Activated CD4-positive, alpha-beta T cell treated with anti-CD3 and anti-CD28 coated beads for 24 hours (primary cell): Measurements from ENCODE around the gene LAYN.

Experiments
- DNase-seq, 2 donors: peaks; one replicate each; pipeline ENCODE4 v3.0.0-alpha.2; 2020; ENCODE audit warnings: low read depth in 2 of 2

LAYN gene, protein sequence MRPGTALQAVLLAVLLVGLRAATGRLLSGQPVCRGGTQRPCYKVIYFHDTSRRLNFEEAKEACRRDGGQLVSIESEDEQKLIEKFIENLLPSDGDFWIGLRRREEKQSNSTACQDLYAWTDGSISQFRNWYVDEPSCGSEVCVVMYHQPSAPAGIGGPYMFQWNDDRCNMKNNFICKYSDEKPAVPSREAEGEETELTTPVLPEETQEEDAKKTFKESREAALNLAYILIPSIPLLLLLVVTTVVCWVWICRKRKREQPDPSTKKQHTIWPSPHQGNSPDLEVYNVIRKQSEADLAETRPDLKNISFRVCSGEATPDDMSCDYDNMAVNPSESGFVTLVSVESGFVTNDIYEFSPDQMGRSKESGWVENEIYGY

DNA sequence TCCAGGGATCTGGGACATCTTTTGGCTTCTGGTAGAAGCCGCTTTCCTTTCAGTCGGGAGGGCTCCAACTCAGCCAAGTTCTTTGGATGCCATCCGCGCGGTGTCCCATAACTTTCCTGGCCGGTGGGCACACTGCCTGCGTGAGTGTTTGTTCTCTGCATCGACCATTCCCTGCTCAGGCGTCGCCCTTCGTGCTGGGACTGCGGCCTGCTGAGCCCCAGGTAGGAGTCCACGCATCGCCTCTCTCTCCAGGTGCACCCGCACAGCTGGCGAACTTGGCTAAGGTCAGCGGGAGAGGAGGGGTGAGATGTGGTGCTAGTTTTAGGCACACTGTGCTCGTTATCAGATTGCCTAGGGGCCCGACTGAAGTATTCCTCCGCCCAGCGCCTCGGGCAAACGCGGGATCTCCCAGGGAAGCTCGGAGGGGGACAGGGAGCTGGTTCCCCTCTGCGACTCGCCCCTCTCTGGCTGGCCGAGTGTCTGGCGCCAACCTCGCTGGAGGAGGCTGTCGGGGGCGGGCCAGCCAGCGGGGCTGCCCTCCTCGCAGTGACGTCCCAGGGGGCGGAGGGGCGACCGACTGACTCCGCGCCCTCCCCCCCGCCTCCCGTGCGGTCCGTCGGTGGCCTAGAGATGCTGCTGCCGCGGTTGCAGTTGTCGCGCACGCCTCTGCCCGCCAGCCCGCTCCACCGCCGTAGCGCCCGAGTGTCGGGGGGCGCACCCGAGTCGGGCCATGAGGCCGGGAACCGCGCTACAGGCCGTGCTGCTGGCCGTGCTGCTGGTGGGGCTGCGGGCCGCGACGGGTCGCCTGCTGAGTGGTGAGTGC, at the start of gene LAYN:
LAYN (plus strand) TSS at position 607 of the 823 bp plus-strand sequence; CDS start at position 731, 124 bp downstream.
- no peak for DNase-seq

DNA sequence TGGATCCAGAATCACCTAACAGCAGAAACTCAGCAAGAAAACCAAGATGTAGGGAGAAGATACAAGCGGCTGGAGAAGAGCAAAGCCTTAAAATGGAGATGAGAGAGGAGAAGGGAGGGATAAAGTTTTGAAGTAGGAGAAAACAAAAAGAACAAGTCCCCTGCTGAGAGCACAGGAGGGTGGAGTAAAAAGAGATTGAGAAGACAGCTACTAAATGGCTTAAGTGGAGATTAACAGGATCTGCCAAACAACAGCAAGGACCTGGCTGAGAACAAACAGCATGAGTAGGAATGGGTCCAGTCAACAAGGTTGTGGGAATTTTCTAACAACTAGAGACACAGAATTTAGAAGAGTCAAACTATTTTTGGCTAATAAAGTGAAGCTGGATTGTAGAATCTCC, 46.5 kb upstream of the LAYN start:
- DNase-seq, result no peak

DNA sequence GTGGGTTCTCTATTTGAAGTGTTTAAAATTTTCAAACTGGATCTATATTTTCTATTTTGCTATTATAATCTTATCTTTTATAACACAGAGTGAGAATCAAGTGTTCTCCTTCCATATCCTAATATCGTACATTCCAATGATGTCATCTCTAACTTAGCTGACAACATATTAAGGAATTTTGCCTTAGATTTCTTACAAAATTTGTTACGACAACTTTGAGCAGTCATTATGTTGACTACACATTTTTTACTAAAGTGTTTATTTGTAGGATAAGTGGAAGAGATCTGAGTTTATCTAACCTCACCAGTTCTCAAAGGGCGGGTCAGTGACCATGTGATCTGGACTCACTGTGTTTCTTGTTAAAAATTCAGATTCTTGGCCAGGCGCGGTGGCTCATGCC, 41.0 kb upstream of the LAYN start:
- DNase-seq, result no peak

DNA sequence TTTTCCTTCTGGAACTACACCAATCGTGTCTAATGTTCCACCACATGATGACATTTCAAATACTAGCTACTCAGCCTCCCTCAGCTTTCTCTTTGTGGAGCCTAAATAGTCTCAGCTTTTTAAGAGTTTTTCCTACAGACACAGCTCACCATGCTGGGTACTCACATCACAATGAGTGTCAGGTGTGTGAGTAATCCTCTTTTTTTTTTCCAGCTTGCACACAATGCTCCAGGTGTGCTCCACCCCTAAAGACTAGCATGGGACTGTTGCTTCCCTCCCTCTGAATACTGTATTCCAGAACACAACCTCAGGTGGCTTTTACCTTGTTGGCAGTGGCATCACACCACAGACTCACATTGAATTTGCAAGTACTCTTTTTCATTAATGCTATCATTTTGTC, 40.0 kb upstream of the LAYN start:
- no peak for DNase-seq

DNA sequence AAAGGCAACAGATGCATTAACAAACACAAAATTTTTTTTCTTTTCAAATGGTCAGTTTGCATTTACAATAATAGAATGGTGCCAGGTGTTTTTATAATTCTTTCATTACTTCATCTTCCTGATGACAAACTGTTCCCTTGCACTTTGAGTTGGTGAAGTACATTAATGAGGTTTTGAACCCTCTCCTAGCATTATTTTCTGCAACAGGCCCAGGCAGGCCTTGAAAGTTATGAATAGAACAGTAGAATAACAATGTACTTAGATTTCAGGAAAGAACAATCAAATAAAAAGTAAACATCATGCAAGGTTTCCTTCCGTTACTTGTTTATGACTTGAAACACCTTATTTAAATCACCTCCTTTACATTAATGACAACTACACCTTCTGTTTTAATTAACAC, 37.9 kb upstream of the LAYN start:
- no peak for DNase-seq

DNA sequence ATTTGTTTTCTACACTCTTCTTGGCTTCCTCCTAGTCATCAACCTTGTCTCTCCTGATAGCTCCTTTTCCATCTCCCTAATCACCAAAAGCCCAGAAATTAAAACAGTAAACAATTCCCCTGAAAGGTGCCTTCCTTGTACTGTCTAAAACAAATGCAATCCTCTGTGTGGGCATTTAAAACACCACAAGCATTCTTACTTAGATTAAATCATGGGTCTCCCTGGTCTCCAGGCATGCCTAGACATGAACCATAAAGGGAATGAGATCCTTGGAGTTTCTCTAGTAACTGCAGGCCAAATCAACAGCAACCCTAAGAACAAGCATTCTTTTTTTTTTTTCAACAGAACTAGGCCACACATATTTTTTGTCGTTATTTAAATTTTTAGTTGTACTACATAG, 30.2 kb upstream of the LAYN start:
- no peak for DNase-seq

DNA sequence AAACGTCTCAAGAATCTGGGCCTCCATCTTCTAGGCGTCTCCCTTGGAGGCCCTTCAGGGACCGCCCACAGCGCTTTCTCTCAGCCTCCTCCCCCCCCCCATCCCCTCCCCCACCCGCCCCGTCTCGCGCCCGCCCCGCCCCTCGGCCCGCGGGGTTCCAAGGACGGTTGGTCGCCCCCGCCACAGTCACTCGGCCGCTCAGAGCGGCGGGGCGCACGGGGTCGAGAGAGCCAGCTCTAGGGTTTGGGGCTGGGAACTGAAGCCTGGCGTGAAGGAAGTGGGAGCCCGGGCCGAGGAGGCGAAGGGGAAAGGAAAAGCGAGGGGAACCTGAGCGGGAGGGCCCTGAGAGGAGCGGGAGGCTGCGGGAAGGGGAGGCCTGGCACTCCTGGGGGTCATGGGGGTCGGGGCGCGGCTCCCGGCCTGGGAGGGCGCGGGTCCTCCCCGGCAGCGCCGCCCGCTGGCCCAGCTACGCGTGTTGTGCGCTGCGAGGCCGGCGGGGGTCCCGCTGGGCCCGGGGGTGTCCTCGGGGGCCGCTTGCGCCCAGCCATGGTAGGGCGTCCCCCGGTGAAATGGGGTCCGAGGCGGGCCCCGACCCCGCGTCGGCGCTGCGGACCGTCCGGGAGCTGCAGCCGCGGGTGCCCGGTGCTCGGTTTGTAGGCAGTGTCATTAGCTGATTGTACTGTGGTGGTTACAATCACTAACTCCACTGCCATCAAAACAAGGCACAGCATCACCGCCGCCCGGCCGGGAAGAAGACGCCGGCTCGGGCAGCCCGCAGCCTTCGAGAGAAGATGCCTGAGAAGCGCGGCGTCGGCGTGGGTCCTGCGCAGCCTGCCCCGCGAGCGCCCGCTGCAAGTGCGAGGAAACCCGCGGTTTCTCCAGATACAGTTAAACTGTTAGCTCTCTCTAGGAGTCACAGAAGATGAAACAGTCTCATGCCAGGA, 28.0 kb upstream of the LAYN start, which contains the start of gene BTG4:
BTG4 (minus strand) TSS at position 91 of the 944 bp plus-strand sequence. CDS start 13,610 bp downstream, outside the sequence.
- no peak for DNase-seq

DNA sequence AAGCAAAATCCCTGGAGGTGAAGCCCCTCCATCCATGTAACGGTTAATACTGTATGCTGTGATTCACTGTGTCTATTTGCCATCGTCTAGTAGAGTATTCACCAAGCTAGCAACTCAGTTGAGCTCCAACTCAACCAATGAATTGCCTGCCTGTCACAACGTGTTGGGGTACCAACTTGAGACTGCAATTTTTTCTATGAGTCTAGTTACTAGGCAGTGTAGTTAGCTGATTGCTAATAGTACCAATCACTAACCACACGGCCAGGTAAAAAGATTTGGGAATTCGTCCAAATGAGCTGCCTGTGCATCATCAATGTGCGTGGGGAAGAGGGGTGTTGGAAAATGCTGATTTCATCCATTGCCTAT, 27.3 kb upstream of the LAYN start:
- no peak for DNase-seq

DNA sequence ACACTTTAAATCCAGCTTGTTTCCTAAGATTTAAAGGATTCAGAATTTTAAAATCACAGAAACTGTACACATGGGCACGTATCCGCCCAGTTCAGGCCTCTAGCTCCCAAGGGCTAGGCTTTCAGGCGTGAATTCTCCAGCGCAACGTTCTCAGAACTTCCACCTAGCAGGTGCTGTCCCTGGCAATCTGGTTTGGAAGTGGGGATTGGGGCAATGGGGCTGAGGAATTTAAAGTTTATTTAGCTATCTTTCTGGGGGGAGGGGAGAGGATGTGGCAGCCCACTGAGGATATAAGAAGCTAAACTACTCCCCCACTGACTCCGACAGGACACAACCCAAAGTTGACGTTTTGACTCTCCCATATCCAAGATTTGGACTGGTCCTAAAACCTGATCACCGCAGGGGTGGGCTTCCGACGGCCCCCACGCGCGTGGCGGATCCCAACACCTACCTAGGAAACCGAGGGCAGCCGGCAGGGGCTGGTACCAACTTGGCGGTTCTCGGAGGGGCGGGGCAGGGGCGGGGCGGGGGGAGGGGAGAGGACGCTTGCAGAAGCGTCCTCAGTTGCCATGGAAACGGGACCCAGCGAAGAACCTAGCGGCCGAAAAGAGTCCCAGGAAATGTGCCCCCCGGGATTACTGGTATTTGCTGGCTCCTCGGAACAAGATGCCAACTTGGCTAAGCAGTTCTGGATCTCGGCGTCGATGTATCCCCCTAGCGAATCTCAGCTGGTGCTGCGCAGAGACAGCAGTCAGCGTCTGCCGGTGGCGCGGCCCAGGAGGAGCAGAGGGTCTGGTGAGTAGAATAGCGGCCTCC, 26.1 kb upstream of the LAYN start, which contains the start of gene HOATZ:
HOATZ (plus strand) TSS at position 563 of the 816 bp plus-strand sequence; CDS start at position 570, 7 bp downstream.
- DNase-seq, result no peak

DNA sequence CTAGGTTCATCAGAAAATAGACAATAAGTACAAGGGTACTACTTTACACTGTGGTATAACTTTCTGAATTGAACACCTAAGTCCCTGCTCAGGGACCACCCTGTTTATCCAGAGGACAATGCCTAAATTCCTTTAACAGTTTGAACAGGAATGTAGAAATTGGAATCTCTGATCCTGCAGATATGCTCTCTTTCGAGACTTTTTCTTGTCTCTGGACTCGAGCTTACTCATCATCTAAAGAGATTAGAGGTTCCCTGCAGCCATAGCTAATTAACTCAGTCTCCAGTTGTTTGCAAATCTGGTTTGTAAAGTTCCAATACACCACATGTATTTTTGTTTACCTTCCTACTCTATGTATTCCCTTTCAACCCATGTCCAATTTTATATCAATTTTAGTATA, 24.9 kb upstream of the LAYN start:
- DNase-seq, result no peak

DNA sequence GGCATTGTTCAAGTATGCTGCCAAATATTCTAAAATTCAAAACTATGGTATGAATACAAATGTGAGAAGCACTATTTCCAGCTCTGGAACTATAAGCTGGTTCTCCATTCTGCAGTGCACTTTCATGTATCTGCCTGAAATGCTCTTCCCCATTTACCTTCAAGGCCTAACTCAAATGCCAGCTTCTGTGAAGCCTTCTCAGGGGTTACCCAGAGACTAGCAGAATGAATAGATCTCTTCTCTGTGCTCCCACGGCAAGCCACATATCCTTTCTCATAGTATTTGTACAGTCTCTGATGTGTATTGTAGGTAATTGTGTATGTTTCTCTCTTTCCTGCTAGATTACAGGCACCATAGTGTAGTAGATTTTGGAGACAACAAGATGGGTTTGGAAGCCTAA, 21.9 kb upstream of the LAYN start:
- no peak for DNase-seq

DNA sequence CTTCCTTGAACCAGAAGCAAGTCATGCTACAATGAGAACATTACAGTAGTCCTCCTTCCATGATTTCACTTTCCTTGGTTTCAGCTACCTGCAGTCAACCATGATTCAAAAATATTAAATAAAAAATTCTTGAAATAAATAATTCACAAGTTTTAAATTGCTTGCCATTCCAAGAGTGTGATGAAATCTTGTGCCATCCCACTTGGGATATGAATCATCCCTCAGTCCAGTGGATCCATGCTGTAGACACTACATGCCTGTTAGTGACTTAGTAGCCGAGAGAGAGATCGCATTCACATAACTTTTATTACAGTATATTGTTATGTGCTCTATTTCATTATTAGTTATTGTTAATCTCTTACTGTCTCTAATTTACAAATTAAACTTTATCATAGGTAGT, 20.0 kb upstream of the LAYN start:
- DNase-seq, result no peak

DNA sequence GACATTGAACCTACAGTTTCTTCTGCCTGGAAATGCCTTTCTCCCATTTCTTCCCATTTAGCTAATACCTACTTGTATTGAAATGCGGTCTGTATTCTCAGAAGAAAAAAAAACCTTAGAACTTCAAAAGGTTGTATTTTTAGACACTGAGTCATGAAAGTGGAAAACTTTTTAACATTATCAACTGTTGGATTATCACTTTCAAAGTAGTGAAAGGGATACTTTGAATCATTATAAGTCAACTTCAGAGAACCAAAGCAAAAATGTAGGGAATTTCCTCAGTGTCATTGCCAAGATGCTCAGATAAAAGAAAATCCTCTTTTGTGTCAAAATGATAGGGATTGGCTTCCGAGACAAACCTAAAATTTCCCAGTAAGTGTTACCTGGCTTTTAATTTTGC, 19.4 kb upstream of the LAYN start:
- DNase-seq, result no peak

DNA sequence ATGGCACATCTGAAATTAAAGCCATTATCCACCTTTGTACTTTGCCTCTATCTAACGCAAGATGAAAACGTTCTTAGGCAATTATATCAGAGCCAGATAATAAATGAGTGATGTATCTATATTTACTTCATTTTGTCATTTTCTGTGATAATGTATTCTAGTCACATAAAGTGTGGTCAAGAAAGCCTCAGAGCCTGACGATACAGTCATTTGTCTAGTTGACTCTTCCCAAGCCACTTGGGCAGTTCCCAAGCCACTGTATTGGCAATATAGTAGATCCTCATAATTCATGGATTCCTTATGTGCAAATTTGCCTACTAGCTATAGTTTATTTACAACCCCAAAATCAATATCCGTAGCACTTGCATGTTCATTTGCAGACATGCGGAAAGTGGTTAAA, 18.1 kb upstream of the LAYN start:
- no peak for DNase-seq

DNA sequence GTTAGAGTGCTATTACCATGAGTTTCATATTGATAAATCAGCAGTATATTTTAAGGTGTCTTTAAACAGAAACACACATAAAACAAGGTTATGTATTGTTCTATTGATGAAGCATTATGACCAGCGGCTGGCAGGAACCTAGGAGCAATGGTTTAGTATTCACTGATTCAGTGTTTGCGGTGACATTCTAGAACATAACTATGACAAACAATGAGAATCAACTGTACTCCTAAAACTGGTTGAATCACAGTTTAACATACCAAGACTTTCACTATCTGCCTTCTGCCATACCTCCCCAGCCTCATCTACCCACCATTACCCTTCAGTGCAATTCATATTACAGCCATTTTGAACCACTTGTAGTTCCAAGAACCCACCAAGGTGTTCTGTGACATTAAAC, 17.2 kb upstream of the LAYN start:
- no peak for DNase-seq

DNA sequence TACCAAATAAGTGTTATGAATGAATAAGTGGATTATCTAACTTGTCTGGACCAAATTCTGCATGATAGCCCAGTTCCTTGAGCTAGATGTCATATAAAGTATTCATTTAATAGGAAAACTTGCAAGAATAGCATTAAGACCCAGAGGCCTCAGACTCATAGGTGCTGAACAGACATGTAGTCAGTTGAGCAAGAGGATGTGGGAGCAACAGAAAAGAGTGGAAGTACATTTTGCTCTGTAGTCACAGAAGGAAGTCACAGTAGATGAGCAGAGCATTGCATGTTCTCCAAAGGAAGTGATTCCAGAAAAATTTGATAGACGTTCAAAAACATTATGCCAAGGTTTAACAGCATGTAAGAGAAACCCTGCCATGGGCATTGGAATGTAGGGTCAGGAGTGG, 16.5 kb upstream of the LAYN start:
- no peak for DNase-seq

DNA sequence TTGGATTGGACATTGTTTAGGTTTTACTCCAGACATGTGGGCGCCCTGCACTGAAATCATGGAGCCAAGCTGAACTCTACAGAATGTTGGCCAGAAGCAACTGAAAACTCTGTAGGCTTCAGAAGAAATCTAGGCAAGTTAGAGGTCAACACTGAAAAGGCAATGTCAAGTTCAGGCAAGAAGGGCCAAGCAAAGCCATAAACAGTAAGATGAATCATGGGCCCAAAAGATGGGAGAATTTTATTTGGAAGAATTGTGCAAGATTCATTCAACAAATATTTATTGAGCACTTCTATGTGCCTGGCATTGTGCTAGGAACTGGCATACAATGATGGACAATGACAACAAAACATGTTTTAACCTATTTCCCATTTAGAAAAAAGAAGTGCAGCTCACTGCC, 15.1 kb upstream of the LAYN start:
- DNase-seq, result no peak

DNA sequence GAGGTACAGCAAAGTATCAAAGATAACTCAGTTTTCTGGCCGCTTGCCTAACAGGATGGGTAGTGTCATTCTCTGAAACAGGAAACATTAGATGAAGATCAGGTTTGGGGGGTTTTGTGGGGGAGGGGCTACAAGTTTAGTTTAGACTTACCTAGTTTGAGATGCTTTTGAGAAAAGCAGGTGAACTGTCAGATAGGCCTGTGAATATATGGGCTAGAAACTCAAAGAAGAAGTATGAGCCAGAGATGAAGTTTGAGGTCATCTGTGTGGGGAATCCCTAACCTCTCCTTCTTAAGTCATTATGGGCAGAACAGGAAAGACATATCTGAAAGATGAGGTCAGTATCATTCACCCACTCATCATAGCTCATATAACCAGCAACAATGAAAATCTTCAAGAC, 14.0 kb upstream of the LAYN start:
- no peak for DNase-seq

DNA sequence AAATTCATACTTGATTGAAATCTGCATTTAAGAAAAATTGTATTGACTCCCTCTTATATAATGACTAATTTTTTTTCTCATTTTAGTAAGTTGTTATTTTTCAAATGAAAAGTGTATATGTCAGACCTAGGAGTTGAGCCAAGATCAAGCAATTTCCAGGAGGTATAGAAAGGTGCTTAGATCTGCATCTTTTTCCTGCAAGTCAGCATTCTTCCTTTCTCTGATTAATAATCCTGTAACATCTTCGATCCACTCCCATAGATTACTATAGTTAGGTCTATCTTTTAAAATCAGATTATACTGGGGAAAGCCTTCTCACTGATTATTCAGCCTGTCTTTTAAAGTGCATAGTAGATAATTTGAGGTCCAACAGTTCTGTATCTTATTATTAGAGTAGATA, 13.2 kb upstream of the LAYN start:
- DNase-seq, result no peak

DNA sequence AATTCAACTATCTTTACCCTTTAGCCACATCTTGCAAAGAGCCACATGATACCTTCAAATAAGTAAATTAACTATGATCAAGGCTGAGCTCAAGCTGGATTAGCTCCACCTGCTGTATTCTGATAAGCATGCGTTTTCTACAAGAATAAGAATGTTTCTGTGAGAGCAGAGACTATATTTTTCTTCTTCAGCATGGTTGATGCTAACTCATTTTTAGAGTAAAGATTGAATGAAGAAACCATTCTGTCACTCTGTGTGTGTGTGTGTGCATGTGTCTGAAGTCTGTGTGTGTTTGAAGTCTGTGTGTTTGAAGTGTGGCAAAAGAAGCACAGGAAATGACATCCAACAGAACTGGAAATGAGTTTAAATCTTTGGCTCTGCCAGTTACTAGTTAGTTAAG, 12.0 kb upstream of the LAYN start:
- no peak for DNase-seq

DNA sequence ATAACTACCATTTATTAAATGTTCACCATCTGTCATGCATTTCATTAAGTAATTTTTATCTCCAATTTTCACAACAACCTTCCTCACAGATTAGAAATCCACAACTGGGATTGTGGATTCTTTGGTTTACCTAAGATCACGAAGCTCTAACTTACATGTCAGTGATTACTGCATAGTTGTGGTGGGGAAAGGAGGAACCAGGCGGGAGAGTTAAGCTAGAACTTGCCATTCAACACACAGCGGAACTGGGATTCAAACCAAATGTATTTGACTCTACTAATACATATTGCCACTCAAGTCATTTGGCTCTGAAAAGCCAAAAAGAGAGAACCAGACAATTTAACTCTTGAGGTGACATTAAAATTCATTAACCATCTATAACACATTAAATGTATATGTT, 10.4 kb upstream of the LAYN start:
- DNase-seq, result no peak
